Measurements from ENCODE around the gene SEPTIN5. TPM values are rescaled to one million over a fixed set of nuclear protein-coding genes. Genes with fewer than 3 reads are reported as not detected.

SEPTIN5 gene
- total RNA-seq, 1 donor from 2014 or later: 197 TPM

- no peaks in the 10 kb centered on the region for H3K36me3 Mint-ChIP-seq (ENCODE audit: low read depth)
- no peaks in the 10 kb centered on the region for H3K9me3 Mint-ChIP-seq (ENCODE audit: low read depth)
- no peak overlapping the region for H3K4me3 Mint-ChIP-seq (ENCODE audit: unreplicated experiment)
- TF ChIP-seq CTCF (IDR thresholded peaks at IDR 0.05): no peak
- H3K27ac Mint-ChIP-seq (ENCODE audit: unreplicated experiment): no peak overlapping the region
- H3K27me3 Mint-ChIP-seq (ENCODE audit: low read depth): peaks cover 35% of the 10 kb centered on the region
- H3K4me1 Mint-ChIP-seq (ENCODE audit: low read depth): peaks cover 24% of the 10 kb centered on the region
- DNase-seq (ENCODE audit: low spot score): no peak
Observed at GRCh38 chr22:19758896-19759426, 44.7 kb downstream of the SEPTIN5 start.

GRCh38 chr22:19759427-19760057, 45.2 kb downstream of the SEPTIN5 start:
- no peaks in the 10 kb centered on the region for H3K9me3 Mint-ChIP-seq (ENCODE audit: low read depth)
- no peak overlapping the region for H3K27ac Mint-ChIP-seq (ENCODE audit: unreplicated experiment)
- H3K4me3 Mint-ChIP-seq (ENCODE audit: unreplicated experiment): peak overlapping the region; percentile 57
- H3K4me1 Mint-ChIP-seq (ENCODE audit: low read depth): peaks cover 24% of the 10 kb centered on the region
- no peaks in the 10 kb centered on the region for H3K36me3 Mint-ChIP-seq (ENCODE audit: low read depth)
- TF ChIP-seq CTCF (IDR thresholded peaks at IDR 0.05): no peak
- H3K27me3 Mint-ChIP-seq (ENCODE audit: low read depth): peaks cover 29% of the 10 kb centered on the region
- DNase-seq (ENCODE audit: low spot score): no peak

GRCh38 chr22:19760058-19760950, 46.0 kb downstream of the SEPTIN5 start, which contains the start of gene TBX1:
Gene TBX1 (plus strand): TSS chr22:19760778. CDS start chr22:19760844, 66 bp downstream.
- Mint-ChIP-seq H3K9me3 (ENCODE audit: low read depth) (no peaks in the 10 kb centered on the region), H3K4me3 (ENCODE audit: unreplicated experiment) (peak within 1 kb of the TSS; percentile 57), H3K27ac (ENCODE audit: unreplicated experiment) (no peak within 1 kb of the TSS), H3K4me1 (ENCODE audit: low read depth) (peaks cover 24% of the 10 kb centered on the region), H3K27me3 (ENCODE audit: low read depth) (peaks cover 32% of the 10 kb centered on the region), H3K36me3 (ENCODE audit: low read depth) (no peaks in the 10 kb centered on the region)
- DNase-seq (ENCODE audit: low spot score): no peak
- TF ChIP-seq CTCF (IDR thresholded peaks at IDR 0.05): no peak

- no peak for TF ChIP-seq CTCF (IDR thresholded peaks at IDR 0.05)
- no peak for DNase-seq (ENCODE audit: low spot score)
- Mint-ChIP-seq H3K36me3 (ENCODE audit: low read depth) (no peaks in the 10 kb centered on the region), H3K9me3 (ENCODE audit: low read depth) (no peaks in the 10 kb centered on the region), H3K27ac (ENCODE audit: unreplicated experiment) (no peak overlapping the region), H3K4me3 (ENCODE audit: unreplicated experiment) (peak overlapping the region; percentile 13), H3K4me1 (ENCODE audit: low read depth) (peaks cover 20% of the 10 kb centered on the region), H3K27me3 (ENCODE audit: low read depth) (peaks cover 26% of the 10 kb centered on the region)
Observed at GRCh38 chr22:19760951-19761724, 46.8 kb downstream of the SEPTIN5 start.
